GM12878 (cell line): ENCODE results near the gene TNFAIP8L3. TPM values are rescaled to one million over a fixed set of nuclear protein-coding genes. Genes with fewer than 3 reads are reported as not detected.

ENCODE experiments used
- FOS ChIP-seq: IDR thresholded peaks from 3 replicates; pipeline ENCODE4 v1.6.1; 2011; ENCODE audit warnings: borderline replicate concordance; ENCODE audit not compliant: insufficient read length; ENCODE audit errors: extremely low read depth
- IKZF1 ChIP-seq: fragments of 450-650 bp; conservative IDR thresholded peaks from 2 replicates; pipeline ENCODE4 v1.6.1; 2017; ENCODE audit warnings: antibody characterized with exemption, mild to moderate bottlenecking
- JUNB ChIP-seq: IDR thresholded peaks from 2 replicates; pipeline ENCODE4 v1.6.1; 2016; ENCODE audit warnings: antibody characterized with exemption, mild to moderate bottlenecking
- MYB ChIP-seq: fragments of 150-350 bp; IDR thresholded peaks from 2 replicates; pipeline ENCODE4 v1.6.1; 2014; ENCODE audit warnings: mild to moderate bottlenecking, low read depth, low read length, borderline replicate concordance
- PRDM15 ChIP-seq: fragments of 450-650 bp; formaldehyde crosslinking; IDR thresholded peaks from 2 replicates; pipeline ENCODE4 v1.4.0; 2020; ENCODE audit warnings: mild to moderate bottlenecking, moderate library complexity
- RBBP5 ChIP-seq: fragments of 200-600 bp; sonication (generic); conservative IDR thresholded peaks from 2 replicates; pipeline ENCODE4 v1.6.1; 2016
- polyA plus RNA-seq, 11 experiments: library from polyadenylated mRNA; depleted of rRNA in 4 of 11; unstranded in 6 of 11; stranded (reverse) in 5 of 11; fragments of >200 nt; fragmentation: Nextera tagmentation in 4 of 11; fragmentation: Illumina TruSeq in 1 of 11; extraction: Ambion mirVana in 4 of 11; extraction: Trizol in 1 of 11; gene quantifications; 1 replicate in 1 of 11; 2 replicates in 10 of 11; pipeline versions ENCODE4 v1.2.1 to v1.2.3, GENCODE V29; 2011 to 2016; ENCODE audit warnings: inconsistent platforms in 2 of 11, missing spikeins in 2 of 11, low read depth in 1 of 11
- total RNA-seq, 4 experiments: library from RNA; depleted of rRNA in 3 of 4; stranded (reverse); fragments of >200 nt in 3 of 4; fragmentation: Illumina TruSeq in 1 of 4; extraction: Trizol in 1 of 4; gene quantifications; 2 replicates each; pipeline versions ENCODE4 v1.2.1 to v1.2.3, GENCODE V29; 2013 to 2021

Gene TNFAIP8L3
- total and polyA plus RNA-seq, 10 of the 15 experiments (the other 5 are each of a cell fraction or from before 2014, with no cell fraction given), result 0.22 TPM; not detected in 9

- TF ChIP-seq PRDM15 (CRISPR knock-in tag) (no peak), MYB (no peak), IKZF1 (no peak), FOS (no peak), JUNB (no peak), RBBP5 (no peak)
These were observed 87.5 kb downstream of the TNFAIP8L3 start (continued) for GRCh38 chr15:51007131-51007666.

Other genes starting within 250 kb of the TNFAIP8L3 start
- gene AP4E1, start 186.2 kb downstream of the TNFAIP8L3 start, total RNA-seq (2014; rRNA removed), result 7.9 and 8.1 TPM in 2 replicates
- 10.8 and 11.1 TPM in 2 replicates for gene AP4E1, start 186.2 kb downstream of the TNFAIP8L3 start, total RNA-seq (2014; rRNA removed; fragmentation: Illumina TruSeq; extraction: Trizol)
- 10.7 and 11.4 TPM in 2 replicates for gene AP4E1, start 186.2 kb downstream of the TNFAIP8L3 start, total RNA-seq (2021)
- 5.4 and 8.0 TPM in 2 replicates for gene AP4E1, start 186.2 kb downstream of the TNFAIP8L3 start, polyA plus RNA-seq (2011; rRNA removed)
- gene AP4E1, start 186.2 kb downstream of the TNFAIP8L3 start, polyA plus RNA-seq (2014; fragmentation: Illumina TruSeq; extraction: Trizol), result 8.3 and 10.2 TPM in 2 replicates
- gene AP4E1, start 186.2 kb downstream of the TNFAIP8L3 start, polyA plus RNA-seq (2014; fragmentation: Nextera tagmentation; extraction: Ambion mirVana), result 1 to 10 TPM; 1.2 to 1.6 TPM
- 4.2 and 5.4 TPM in 2 replicates for gene AP4E1, start 186.2 kb downstream of the TNFAIP8L3 start, polyA plus RNA-seq (2014; rRNA removed)
- gene AP4E1, start 186.2 kb downstream of the TNFAIP8L3 start, polyA plus RNA-seq (2016; fragmentation: Nextera tagmentation; extraction: Ambion mirVana), result 1 to 10 TPM; 6.7 TPM
- 0.96 and 2.1 TPM in 2 replicates for gene CYP19A1, start 243.7 kb upstream of the TNFAIP8L3 start, total RNA-seq (2014; rRNA removed)
- 0.63 and 1.1 TPM in 2 replicates for gene CYP19A1, start 243.7 kb upstream of the TNFAIP8L3 start, total RNA-seq (2014; rRNA removed; fragmentation: Illumina TruSeq; extraction: Trizol)
- gene CYP19A1, start 243.7 kb upstream of the TNFAIP8L3 start, total RNA-seq (2021), result 1.2 and 1.4 TPM in 2 replicates
- gene CYP19A1, start 243.7 kb upstream of the TNFAIP8L3 start, polyA plus RNA-seq (2011; rRNA removed), result 0.35 and 1.3 TPM in 2 replicates
- 0.76 and 4.2 TPM in 2 replicates for gene CYP19A1, start 243.7 kb upstream of the TNFAIP8L3 start, polyA plus RNA-seq (2014; fragmentation: Illumina TruSeq; extraction: Trizol)
- gene CYP19A1, start 243.7 kb upstream of the TNFAIP8L3 start, polyA plus RNA-seq (2014; fragmentation: Nextera tagmentation; extraction: Ambion mirVana), result 1 to 10 TPM; 1.3 to 1.8 TPM
- 0.08 and 1.3 TPM in 2 replicates for gene CYP19A1, start 243.7 kb upstream of the TNFAIP8L3 start, polyA plus RNA-seq (2014; rRNA removed)
- gene CYP19A1, start 243.7 kb upstream of the TNFAIP8L3 start, polyA plus RNA-seq (2016; fragmentation: Nextera tagmentation; extraction: Ambion mirVana), result under 1 TPM; 0.59 to 0.63 TPM
- gene GLDN, start 246.7 kb upstream of the TNFAIP8L3 start, total RNA-seq (2014; rRNA removed), result not detected in 2 replicates
- gene GLDN, start 246.7 kb upstream of the TNFAIP8L3 start, total RNA-seq (2014; rRNA removed; fragmentation: Illumina TruSeq; extraction: Trizol), result not detected in 2 replicates
- gene GLDN, start 246.7 kb upstream of the TNFAIP8L3 start, total RNA-seq (2021), result 0.13 TPM in 1 of 2 replicates, not detected in the other
- gene GLDN, start 246.7 kb upstream of the TNFAIP8L3 start, polyA plus RNA-seq (2011; rRNA removed), result not detected in 2 replicates
- gene GLDN, start 246.7 kb upstream of the TNFAIP8L3 start, polyA plus RNA-seq (2014; fragmentation: Illumina TruSeq; extraction: Trizol), result not detected in 2 replicates
- not detected for gene GLDN, start 246.7 kb upstream of the TNFAIP8L3 start, polyA plus RNA-seq (2014; fragmentation: Nextera tagmentation; extraction: Ambion mirVana)
- gene GLDN, start 246.7 kb upstream of the TNFAIP8L3 start, polyA plus RNA-seq (2014; rRNA removed), result not detected in 2 replicates
- not detected for gene GLDN, start 246.7 kb upstream of the TNFAIP8L3 start, polyA plus RNA-seq (2016; fragmentation: Nextera tagmentation; extraction: Ambion mirVana)